ENCODE data around the gene C1QB. TPM values are rescaled to one million over a fixed set of nuclear protein-coding genes. Genes with fewer than 3 reads are reported as not detected.

The C1QB gene
- total RNA-seq, 1 donor from 2014 or later: not detected

DNA sequence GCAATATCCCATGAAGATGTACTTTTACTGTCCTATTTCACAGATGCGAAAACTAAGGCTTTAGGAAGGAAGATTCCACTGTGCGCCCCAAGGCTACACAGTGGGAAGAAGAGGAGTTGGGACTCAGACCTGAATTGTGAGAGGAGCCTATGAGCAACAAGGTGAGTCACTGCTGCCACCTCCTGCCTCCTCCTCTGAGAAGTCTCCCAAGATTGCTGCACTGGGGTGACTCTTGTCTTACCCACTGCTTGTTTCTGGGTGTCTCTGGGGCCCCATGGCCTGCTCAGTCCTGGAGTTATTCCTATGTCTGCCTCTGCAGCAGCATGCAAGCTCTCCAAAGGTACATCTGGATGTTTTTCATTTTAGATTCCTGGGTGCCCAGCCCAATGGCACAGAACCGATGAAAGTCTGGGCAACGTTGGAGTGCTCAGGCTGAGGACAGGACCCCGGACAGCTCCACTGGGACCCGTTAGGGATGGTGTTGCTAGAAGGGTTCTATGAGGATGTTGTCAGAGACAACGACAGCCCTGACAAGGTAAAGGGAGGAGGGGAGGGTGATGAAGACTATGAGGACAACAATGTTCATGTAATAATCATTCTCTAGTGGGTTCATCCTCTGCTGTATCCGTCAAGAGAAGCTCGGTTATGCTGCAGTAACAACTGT, 27.6 kb upstream of the C1QB start:
- H3K27ac Mint-ChIP-seq: no peak overlapping the region
- H3K9me3 Mint-ChIP-seq: no peaks in the 10 kb centered on the region
- H3K27me3 Mint-ChIP-seq: peaks cover 36% of the 10 kb centered on the region
- DNase-seq (no peak), ATAC-seq (ENCODE audit: low read depth) (no peak)
- ChIA-PET CTCF (no interaction called here), POLR2A (no interaction called here)
- no peaks in the 10 kb centered on the region for H3K36me3 Mint-ChIP-seq (ENCODE audit: low read depth)
- no peak overlapping the region for H3K4me3 Mint-ChIP-seq
- TF ChIP-seq, protein P1, sequence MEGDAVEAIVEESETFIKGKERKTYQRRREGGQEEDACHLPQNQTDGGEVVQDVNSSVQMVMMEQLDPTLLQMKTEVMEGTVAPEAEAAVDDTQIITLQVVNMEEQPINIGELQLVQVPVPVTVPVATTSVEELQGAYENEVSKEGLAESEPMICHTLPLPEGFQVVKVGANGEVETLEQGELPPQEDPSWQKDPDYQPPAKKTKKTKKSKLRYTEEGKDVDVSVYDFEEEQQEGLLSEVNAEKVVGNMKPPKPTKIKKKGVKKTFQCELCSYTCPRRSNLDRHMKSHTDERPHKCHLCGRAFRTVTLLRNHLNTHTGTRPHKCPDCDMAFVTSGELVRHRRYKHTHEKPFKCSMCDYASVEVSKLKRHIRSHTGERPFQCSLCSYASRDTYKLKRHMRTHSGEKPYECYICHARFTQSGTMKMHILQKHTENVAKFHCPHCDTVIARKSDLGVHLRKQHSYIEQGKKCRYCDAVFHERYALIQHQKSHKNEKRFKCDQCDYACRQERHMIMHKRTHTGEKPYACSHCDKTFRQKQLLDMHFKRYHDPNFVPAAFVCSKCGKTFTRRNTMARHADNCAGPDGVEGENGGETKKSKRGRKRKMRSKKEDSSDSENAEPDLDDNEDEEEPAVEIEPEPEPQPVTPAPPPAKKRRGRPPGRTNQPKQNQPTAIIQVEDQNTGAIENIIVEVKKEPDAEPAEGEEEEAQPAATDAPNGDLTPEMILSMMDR (IDR thresholded peaks at IDR 0.05): no peak
- intact Hi-C loops (cut with micrococcal nuclease): no loop called here
- H3K4me1 Mint-ChIP-seq: no peaks in the 10 kb centered on the region

DNA sequence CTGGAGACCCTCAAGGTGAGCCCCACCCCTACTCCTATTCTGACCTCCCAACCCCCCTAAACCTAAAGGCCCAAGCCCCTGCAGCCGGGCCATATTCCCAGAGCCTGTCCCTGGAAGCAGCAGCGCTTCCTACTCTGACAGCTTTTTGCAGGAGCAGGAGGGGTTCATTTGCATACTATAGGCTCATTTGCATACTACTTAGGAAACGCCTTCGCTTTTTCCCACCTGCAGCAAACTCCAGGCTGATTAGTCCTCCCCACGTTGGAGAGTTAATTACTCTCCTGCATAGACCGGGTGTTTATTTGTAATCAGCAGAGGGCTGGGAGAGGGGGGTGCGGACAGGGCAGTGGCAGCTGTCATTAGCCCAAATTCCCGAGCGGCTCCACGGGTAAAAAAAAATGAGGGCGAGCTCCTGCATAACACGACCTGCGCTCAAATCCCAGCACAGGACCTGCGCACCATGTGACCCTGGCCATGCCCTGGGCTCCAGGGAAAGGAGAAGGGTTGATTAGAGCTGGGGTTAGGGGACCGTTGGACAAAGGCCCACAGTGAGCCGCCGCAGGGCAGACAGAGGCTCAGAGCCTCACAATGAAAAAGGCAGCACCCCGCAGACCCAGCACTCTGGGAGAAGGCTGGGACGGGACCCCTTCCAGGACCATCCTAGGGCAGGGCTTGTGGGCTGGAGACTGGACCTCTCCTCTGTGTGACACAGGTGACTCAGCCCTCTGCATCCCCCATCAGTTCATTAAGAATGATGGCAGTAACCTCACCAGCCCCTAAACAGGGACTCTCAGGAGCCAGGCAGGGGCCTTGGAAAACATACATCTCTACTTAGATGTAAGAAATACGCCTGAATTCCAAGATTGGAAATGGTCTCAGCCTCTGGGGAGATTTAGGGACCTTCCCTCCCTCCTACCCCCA, 26.5 kb upstream of the C1QB start:
- Mint-ChIP-seq H3K4me1 (no peaks in the 10 kb centered on the region), H3K36me3 (ENCODE audit: low read depth) (no peaks in the 10 kb centered on the region), H3K9me3 (no peaks in the 10 kb centered on the region), H3K27ac (no peak overlapping the region), H3K4me3 (no peak overlapping the region), H3K27me3 (peaks cover 37% of the 10 kb centered on the region)
- DNase-seq (no peak), ATAC-seq (ENCODE audit: low read depth) (no peak)
- TF ChIP-seq, protein P1 (IDR thresholded peaks at IDR 0.05): no peak
- ChIA-PET CTCF (no interaction called here), POLR2A (no interaction called here)
- intact Hi-C loops (cut with micrococcal nuclease): no loop called here

DNA sequence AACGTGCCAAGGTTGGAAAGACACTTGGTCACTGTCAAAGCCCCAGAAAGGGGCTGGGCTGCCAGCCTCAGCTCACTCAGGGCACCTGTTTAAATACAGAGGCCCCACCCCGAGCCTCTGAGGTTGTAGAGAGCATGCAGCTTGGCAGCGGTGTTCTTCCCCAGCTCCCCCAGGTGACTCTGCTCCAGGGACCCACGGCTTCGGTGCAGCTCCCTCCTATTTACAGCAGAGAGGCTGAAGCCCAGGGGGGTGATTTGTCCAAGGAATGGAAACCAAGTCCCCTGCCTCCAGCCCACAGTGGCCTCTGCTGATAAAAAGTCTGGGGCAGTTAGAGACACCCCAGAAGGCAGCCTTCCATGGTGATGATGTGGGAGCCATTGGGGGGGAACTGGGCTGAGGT, 25.7 kb upstream of the C1QB start:
- TF ChIP-seq, protein P1 (IDR thresholded peaks at IDR 0.05): no peak
- Mint-ChIP-seq H3K27ac (no peak overlapping the region), H3K27me3 (peaks cover 40% of the 10 kb centered on the region), H3K9me3 (no peaks in the 10 kb centered on the region), H3K36me3 (ENCODE audit: low read depth) (no peaks in the 10 kb centered on the region), H3K4me3 (no peak overlapping the region), H3K4me1 (no peaks in the 10 kb centered on the region)
- no peak for DNase-seq
- ChIA-PET CTCF (no interaction called here), POLR2A (no interaction called here)
- no peak for ATAC-seq (ENCODE audit: low read depth)
- intact Hi-C loops (cut with micrococcal nuclease): no loop called here

DNA sequence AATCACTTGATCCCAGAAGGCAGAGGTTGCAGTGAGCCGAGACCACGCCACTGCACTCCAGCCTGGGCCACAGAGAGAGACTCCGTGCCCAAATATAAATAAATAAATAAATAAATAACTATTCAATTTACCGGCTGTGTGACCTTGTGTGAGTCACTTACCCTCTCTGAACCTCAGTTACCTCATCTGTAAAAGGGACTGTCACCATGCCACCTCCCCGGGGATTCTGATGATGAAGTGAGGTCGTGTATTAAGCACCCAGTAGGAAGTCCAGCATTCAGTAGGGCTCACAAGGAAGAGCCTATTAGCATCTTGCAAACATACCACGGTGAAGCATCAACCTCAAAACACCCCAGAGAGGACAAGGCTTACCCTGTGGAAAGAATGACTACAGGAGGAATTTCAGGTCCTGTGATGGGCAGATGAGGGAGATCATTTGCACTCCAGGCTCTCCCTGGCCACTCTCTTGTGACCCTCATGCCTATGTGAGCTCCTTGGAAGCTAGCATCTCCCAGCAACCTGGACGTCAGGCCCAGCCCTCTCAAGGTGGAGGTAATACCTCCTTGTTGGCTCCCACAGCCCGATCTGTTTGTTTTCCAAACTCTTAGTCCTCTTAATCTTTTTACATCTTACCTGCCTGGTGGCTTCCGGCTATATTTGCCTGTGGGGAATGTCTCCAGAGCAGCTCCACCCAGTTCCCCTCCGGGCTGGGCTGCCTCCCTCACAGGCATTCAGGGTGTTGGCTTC, 24.2 kb upstream of the C1QB start:
- H3K27ac Mint-ChIP-seq: no peak overlapping the region
- H3K4me3 Mint-ChIP-seq: no peak overlapping the region
- H3K4me1 Mint-ChIP-seq: no peaks in the 10 kb centered on the region
- ChIA-PET POLR2A (no interaction called here), CTCF (no interaction called here)
- no peaks in the 10 kb centered on the region for H3K36me3 Mint-ChIP-seq (ENCODE audit: low read depth)
- ATAC-seq (ENCODE audit: low read depth) (no peak), DNase-seq (no peak)
- TF ChIP-seq, protein P1 (IDR thresholded peaks at IDR 0.05): no peak
- H3K9me3 Mint-ChIP-seq: no peaks in the 10 kb centered on the region
- intact Hi-C loops (cut with micrococcal nuclease): no loop called here
- H3K27me3 Mint-ChIP-seq: peaks cover 41% of the 10 kb centered on the region

DNA sequence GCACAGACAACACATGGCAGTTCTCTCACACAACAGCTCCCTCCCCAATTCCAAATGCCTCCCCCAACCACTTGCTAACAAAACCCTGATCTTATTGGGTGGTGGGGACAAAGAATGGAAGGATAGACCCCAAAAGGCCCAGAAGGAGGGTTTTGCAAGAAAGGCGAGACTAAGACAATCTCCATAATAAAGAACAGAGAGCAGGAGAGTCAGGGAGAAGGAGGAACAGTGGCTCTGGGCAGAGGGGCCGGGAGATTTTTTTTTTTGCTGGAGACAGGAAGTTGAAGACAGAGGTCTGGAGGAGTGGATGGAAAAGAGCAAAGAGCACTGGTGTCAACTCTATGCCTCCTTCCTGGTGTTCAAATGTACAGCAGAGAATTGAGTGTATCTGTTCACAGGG, 23.1 kb upstream of the C1QB start:
- H3K27ac Mint-ChIP-seq: no peak overlapping the region
- H3K4me1 Mint-ChIP-seq: no peaks in the 10 kb centered on the region
- H3K36me3 Mint-ChIP-seq (ENCODE audit: low read depth): no peaks in the 10 kb centered on the region
- ChIA-PET POLR2A (no interaction called here), CTCF (no interaction called here)
- peaks cover 38% of the 10 kb centered on the region for H3K27me3 Mint-ChIP-seq
- H3K9me3 Mint-ChIP-seq: no peaks in the 10 kb centered on the region
- H3K4me3 Mint-ChIP-seq: no peak overlapping the region
- TF ChIP-seq, protein P1 (IDR thresholded peaks at IDR 0.05): no peak
- intact Hi-C loops (cut with micrococcal nuclease): no loop called here
- no peak for ATAC-seq (ENCODE audit: low read depth)
- DNase-seq: no peak
